ENCODE data around the gene BANP.

GRCh38 chr16:88047462-88047861, 96.2 kb downstream of the BANP start:
- TF ChIP-seq, protein P1, sequence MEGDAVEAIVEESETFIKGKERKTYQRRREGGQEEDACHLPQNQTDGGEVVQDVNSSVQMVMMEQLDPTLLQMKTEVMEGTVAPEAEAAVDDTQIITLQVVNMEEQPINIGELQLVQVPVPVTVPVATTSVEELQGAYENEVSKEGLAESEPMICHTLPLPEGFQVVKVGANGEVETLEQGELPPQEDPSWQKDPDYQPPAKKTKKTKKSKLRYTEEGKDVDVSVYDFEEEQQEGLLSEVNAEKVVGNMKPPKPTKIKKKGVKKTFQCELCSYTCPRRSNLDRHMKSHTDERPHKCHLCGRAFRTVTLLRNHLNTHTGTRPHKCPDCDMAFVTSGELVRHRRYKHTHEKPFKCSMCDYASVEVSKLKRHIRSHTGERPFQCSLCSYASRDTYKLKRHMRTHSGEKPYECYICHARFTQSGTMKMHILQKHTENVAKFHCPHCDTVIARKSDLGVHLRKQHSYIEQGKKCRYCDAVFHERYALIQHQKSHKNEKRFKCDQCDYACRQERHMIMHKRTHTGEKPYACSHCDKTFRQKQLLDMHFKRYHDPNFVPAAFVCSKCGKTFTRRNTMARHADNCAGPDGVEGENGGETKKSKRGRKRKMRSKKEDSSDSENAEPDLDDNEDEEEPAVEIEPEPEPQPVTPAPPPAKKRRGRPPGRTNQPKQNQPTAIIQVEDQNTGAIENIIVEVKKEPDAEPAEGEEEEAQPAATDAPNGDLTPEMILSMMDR (tag by site-specific recombination; IDR thresholded peaks at IDR 0.05) = no peak
- TF ChIP-seq ZBTB26 (tag by site-specific recombination; optimal IDR thresholded peaks at IDR 0.05) = no peak
- TF ChIP-seq ZBTB48 (tag by site-specific recombination; IDR thresholded peaks at IDR 0.05) = no peak
- TF ChIP-seq ZNF629 (tag by site-specific recombination; IDR thresholded peaks at IDR 0.05) = no peak
- TF ChIP-seq PRDM4 (tag by site-specific recombination; IDR thresholded peaks at IDR 0.05) = no peak
- TF ChIP-seq ZNF623 (tag by site-specific recombination; IDR thresholded peaks at IDR 0.05) = no peak
- TF ChIP-seq TCF7L2 (IDR thresholded peaks at IDR 0.05; ENCODE audit: borderline replicate concordance, low read depth, low read length) = no peak
- TF ChIP-seq ZNF777 (tag by site-specific recombination; IDR thresholded peaks at IDR 0.05; ENCODE audit: borderline replicate concordance) = no peak
- TF ChIP-seq ZSCAN18 (tag by site-specific recombination; IDR thresholded peaks at IDR 0.05) = no peak
- no peak for TF ChIP-seq ATF2 (tag by site-specific recombination; IDR thresholded peaks at IDR 0.05; ENCODE audit: low read depth)
- TF ChIP-seq ZNF776 (tag by site-specific recombination; IDR thresholded peaks at IDR 0.05; ENCODE audit: borderline replicate concordance) = no peak
- TF ChIP-seq ZNF600 (tag by site-specific recombination; IDR thresholded peaks at IDR 0.05) = no peak
- no peak for TF ChIP-seq YY1 (tag by site-specific recombination; IDR thresholded peaks at IDR 0.05)
